GM12801 (cell line): ENCODE measurements around the gene ATXN7.

Experiments used
- TF ChIP-seq, protein P1 (sequence below): IDR thresholded peaks from one replicate; pipeline ENCODE4 v1.5.1; 2011; ENCODE audit warnings: control low read depth; ENCODE audit not compliant: insufficient read length; ENCODE audit errors: extremely low read depth

Gene ATXN7

DNA sequence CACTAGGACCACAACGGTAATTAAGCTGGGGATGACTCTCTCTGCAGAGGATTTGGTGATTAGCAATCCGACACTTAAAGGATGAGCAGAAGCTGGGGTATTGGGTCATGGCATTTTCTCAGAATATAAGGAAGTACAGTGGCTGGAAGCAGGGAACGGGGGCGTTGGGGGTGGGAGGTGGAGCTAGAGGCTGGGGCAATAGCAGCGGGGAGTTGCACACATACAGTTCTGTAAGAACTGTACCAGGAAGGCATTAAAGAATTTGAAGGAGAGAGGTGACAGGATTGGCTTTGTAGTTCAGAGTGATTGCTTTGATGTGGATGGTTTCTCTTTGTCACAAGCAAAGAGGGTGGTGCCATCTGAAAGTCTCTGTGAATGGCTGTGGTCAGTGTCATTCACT is 131.4 kb downstream of the ATXN7 start:
- TF ChIP-seq, protein P1, sequence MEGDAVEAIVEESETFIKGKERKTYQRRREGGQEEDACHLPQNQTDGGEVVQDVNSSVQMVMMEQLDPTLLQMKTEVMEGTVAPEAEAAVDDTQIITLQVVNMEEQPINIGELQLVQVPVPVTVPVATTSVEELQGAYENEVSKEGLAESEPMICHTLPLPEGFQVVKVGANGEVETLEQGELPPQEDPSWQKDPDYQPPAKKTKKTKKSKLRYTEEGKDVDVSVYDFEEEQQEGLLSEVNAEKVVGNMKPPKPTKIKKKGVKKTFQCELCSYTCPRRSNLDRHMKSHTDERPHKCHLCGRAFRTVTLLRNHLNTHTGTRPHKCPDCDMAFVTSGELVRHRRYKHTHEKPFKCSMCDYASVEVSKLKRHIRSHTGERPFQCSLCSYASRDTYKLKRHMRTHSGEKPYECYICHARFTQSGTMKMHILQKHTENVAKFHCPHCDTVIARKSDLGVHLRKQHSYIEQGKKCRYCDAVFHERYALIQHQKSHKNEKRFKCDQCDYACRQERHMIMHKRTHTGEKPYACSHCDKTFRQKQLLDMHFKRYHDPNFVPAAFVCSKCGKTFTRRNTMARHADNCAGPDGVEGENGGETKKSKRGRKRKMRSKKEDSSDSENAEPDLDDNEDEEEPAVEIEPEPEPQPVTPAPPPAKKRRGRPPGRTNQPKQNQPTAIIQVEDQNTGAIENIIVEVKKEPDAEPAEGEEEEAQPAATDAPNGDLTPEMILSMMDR: no peak

DNA sequence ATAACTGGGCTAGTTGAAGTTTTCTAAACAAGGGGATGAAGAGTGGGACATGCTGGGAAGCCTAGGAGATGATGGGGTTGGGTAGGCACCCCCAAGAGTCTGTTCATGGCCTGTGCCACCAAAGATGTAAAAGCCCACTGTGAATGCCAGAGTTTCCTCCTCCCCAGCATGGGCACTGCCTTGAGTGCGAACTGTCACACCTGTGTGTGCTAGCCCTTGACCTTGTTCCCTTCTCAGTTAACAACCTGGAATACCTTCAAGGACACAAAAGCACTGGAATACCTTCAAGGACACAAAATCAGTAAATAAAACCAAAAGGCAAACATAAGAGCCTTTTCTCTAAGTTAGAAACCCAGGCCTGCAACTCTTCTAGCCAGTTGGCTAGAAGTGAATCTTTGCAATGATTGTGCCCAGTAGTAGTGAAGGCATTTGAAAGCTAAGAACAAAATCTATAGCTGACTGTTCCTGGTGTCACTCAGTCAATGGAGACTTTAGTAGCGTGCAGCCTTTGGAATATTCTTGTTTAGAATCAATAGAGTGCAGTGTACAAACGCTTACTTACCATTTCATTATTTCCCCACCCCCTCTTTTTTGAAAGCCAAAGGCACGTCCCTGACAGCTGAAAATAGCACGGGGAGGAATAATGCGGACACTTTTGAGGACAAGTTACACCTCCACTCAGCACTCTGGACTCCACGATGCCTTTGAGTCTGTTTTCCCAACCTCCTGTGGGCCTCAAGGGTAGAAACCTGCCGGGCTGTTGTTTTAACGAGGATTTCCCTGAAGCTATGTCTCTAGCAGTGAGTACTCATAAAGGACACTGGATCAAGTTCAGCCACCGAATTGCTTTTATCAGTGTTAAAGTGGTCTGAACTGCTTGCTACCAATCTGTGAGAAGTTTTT is 135.4 kb downstream of the ATXN7 start:
- TF ChIP-seq, protein P1: no peak

DNA sequence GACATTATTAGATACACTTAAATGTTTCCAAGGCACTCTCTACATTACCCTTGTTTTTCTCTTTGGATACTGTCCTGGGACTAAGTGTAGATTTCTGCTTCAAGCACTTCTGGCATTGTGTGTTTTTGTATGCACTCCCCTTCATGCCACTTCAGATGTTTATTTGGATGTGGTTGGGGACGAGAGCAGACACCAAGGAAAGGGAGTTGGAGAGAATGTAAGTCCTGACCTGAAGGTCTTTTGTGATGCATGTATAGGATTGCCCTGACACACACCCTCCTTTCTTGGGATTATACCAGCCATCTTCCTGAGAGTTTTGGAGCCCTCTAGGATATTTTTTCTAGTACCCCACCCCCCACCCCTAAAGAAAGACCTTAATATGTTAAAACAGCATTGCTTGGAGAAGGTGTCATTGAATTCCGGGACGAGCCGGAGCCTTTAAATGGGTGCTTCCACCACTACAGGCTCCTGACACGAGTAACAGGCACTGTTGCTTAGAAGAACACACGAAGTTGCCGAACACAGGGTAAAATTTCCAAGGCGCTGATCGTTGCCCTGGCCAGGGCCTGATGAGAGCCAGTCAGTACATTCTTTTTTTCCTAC is 136.9 kb downstream of the ATXN7 start:
- TF ChIP-seq, protein P1: no peak

DNA sequence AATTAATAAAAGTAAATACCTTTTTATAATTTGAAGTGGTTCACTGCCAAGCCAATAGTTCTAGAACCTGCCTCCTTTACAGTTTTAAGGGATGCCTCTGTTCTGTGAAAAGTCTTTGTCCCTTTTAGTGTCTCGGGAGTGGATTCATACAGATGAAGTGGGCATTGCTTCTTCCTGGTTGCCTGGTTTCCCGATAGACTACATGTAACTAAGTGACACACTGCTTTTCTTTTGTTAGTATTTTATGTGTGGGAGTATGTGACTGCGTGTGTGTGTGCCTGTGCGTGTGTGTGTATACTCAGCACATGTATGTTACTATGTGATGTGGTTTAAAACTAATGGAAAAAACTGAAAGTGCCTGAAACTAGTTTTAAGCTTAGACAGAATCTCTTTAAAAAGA is 138.6 kb downstream of the ATXN7 start:
- TF ChIP-seq, protein P1: no peak

DNA sequence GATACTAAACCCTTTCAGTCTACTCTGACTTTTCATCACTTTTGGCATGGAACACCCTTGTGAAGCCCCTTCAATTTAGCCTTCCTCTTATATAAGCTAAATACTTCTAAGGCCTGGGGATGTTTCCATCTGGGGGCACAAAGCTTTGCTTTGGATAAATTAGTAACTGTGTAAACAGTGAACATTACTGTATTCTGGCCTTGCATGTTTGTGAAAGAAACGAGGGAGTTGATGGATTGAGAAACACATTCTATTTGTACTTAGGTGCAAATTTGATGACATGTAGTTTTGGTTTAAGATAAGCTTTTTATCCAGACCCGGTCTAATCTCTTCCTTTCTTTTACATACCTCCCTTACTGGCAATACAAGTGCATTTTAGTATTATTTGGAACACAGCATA is 139.9 kb downstream of the ATXN7 start:
- TF ChIP-seq, protein P1: no peak

DNA sequence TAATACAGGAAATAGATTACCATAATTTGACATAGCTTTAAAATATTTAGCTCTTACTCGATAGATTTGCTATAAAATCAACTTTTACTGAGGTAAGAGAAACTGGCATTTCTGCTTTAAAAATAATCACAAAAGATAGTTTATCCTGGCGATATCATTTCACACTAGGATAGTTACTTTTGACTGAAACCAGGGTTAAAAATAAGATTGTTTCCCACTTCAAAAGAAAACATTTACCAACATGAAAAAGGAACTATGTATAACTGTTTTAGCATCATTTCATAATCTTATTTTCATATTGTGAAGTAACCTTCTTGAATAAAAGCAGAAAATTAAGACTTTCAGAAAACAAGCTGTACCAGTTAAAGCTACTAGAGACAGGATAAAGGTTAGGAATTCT is 144.3 kb downstream of the ATXN7 start:
- TF ChIP-seq, protein P1: no peak

DNA sequence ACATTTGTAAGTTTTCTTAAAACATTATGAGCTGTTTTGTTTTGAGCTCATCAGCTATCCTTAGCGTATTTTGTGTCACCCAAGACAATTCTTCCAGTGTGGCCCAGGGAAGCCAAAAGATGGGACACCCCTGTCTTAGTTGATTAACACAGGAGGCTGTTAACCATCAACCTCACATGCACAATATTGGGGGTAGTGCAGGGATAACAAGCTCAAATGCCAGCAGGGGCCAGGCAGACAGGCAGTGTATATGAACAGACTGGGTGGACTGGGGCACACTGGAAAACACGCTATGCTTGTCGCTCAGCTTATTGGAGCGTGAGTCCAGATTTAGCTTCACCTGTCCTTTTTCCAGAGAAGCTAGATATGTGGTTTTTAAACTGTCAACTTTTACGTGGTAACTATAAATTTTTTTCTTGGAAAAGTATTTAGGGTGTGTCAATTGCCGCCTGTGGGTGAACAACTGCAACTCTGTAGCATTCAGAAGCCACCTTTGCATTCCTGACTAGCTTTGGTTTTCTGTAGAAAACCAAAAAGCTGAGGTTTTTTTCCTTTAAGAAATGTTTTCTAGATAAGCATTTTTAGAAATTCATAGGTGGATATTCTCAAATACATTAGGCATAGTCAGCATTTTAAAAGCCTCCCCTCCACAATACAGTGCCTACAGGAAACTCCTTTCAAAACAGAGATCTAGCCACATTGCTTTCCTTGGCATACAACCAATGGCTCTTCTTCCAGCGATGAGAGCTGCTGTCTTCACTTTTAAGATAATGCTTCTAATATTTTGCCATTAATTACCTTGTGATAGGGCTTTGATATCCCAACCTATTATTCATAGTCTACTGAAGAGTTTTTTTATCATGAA is 145.1 kb downstream of the ATXN7 start:
- TF ChIP-seq, protein P1: no peak
